DOHH2 (cell line): ENCODE measurements around the gene OTUD5.
A peak's percentile ranks its signal among the peaks of the same experiment; 100 is the strongest.

Experiments used
- H3F3A ChIP-seq: fragments of 200-600 bp; sonication (generic), shearing (Covaris generic); 2 replicates; pipeline ENCODE4 v1.6.0; 2016; ENCODE audit warnings: antibody characterized with exemption, mild to moderate bottlenecking; ENCODE audit not compliant: control insufficient read depth, insufficient read depth
- H3K27ac ChIP-seq: fragments of 200-600 bp; sonication (generic); 2 replicates; pipeline ENCODE4 v1.5.1; 2014; ENCODE audit warnings: low read depth, mild to moderate bottlenecking, low read length, moderate library complexity
- H3K27me3 ChIP-seq: fragments of 200-600 bp; sonication (generic); 2 replicates; pipeline ENCODE4 v1.6.1; 2014; ENCODE audit warnings: mild to moderate bottlenecking, low read length, mixed read lengths; ENCODE audit not compliant: control insufficient read depth
- H3K36me3 ChIP-seq: fragments of 200-600 bp; sonication (generic); 2 replicates; pipeline ENCODE4 v1.6.1; 2014; ENCODE audit warnings: mild to moderate bottlenecking, low read length, moderate library complexity, mixed read lengths; ENCODE audit not compliant: control insufficient read depth
- H3K4me1 ChIP-seq: fragments of 200-600 bp; sonication (generic); 2 replicates; pipeline ENCODE4 v1.6.1; 2014; ENCODE audit warnings: mild to moderate bottlenecking, low read length, mixed read lengths; ENCODE audit not compliant: control insufficient read depth
- H3K4me2 ChIP-seq: fragments of 200-600 bp; sonication (generic); 2 replicates; pipeline ENCODE4 v1.6.0; 2014; ENCODE audit warnings: mild to moderate bottlenecking, low read length, moderate library complexity
- H3K4me3 ChIP-seq: fragments of 200-600 bp; sonication (generic); 2 replicates; pipeline ENCODE4 v1.5.1; 2014; ENCODE audit warnings: mild to moderate bottlenecking, low read length, mixed read lengths
- H3K79me2 ChIP-seq: fragments of 200-600 bp; sonication (generic); 2 replicates; pipeline ENCODE4 v1.6.1; 2014; ENCODE audit warnings: mild to moderate bottlenecking, low read length, mixed read lengths; ENCODE audit not compliant: control insufficient read depth
- H3K9me2 ChIP-seq: fragments of 200-600 bp; sonication (generic); replicated peaks from 2 replicates; pipeline ENCODE4 v1.6.1; 2014; ENCODE audit warnings: mild to moderate bottlenecking, low read length, mixed read lengths; ENCODE audit not compliant: control insufficient read depth
- H3K9me3 ChIP-seq: fragments of 200-600 bp; sonication (generic); 2 replicates; pipeline ENCODE4 v1.6.1; 2014; ENCODE audit warnings: antibody characterized with exemption, low read length, mixed read lengths; ENCODE audit not compliant: control insufficient read depth, insufficient read depth
- H4K20me1 ChIP-seq: fragments of 200-600 bp; sonication (generic); 2 replicates; pipeline ENCODE4 v1.6.0; 2014; ENCODE audit warnings: low read depth, mild to moderate bottlenecking, antibody characterized with exemption, low read length, moderate library complexity; ENCODE audit not compliant: control insufficient read depth, insufficient read depth
- EZH2phosphoT487 ChIP-seq: fragments of 200-600 bp; sonication (generic); IDR thresholded peaks from 2 replicates; pipeline ENCODE4 v1.6.1; 2017; ENCODE audit warnings: borderline replicate concordance, mild to moderate bottlenecking, antibody characterized with exemption, low read length, moderate library complexity, mixed read lengths
- TF ChIP-seq, protein P1 (sequence below): fragments of 200-600 bp; sonication (generic); IDR thresholded peaks from one replicate; pipeline ENCODE4 v1.5.1; 2014; ENCODE audit warnings: antibody characterized with exemption, mild to moderate bottlenecking, low read depth, low read length; ENCODE audit not compliant: poor library complexity, severe bottlenecking

The OTUD5 gene

GRCh38 chrX:49000636-49001035 lies 43.2 kb upstream of the OTUD5 start:
- Histone ChIP-seq H3K9me2 (no peaks in the 10 kb centered on the region; the same call in 1 of the 2 replicates), H3K4me2 (peak overlapping the region; percentile 80), H3K27ac (no peak overlapping the region), H4K20me1 (no peaks in the 10 kb centered on the region), H3K36me3 (peaks cover 43% of the 10 kb centered on the region), H3K4me3 (peak overlapping the region; percentile 99), H3K27me3 (no peaks in the 10 kb centered on the region), H3K9me3 (no peaks in the 10 kb centered on the region), H3K79me2 (peaks cover 20% of the 10 kb centered on the region), H3K4me1 (peaks cover 21% of the 10 kb centered on the region), H3F3A (no peaks in the 10 kb centered on the region)
- TF ChIP-seq, protein P1, sequence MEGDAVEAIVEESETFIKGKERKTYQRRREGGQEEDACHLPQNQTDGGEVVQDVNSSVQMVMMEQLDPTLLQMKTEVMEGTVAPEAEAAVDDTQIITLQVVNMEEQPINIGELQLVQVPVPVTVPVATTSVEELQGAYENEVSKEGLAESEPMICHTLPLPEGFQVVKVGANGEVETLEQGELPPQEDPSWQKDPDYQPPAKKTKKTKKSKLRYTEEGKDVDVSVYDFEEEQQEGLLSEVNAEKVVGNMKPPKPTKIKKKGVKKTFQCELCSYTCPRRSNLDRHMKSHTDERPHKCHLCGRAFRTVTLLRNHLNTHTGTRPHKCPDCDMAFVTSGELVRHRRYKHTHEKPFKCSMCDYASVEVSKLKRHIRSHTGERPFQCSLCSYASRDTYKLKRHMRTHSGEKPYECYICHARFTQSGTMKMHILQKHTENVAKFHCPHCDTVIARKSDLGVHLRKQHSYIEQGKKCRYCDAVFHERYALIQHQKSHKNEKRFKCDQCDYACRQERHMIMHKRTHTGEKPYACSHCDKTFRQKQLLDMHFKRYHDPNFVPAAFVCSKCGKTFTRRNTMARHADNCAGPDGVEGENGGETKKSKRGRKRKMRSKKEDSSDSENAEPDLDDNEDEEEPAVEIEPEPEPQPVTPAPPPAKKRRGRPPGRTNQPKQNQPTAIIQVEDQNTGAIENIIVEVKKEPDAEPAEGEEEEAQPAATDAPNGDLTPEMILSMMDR: no peak
- TF ChIP-seq EZH2phosphoT487: no peak

- no peak overlapping the region for H3K4me2 ChIP-seq
- peaks cover 20% of the 10 kb centered on the region for H3K4me1 ChIP-seq
- H3K27me3 ChIP-seq: no peaks in the 10 kb centered on the region
- no peak overlapping the region for H3K27ac ChIP-seq
- no peaks in the 10 kb centered on the region for H3F3A ChIP-seq
- H4K20me1 ChIP-seq: no peaks in the 10 kb centered on the region
- H3K79me2 ChIP-seq: peaks cover 20% of the 10 kb centered on the region
- no peaks in the 10 kb centered on the region; the same call in 1 of the 2 replicates for H3K9me2 ChIP-seq
- peaks cover 50% of the 10 kb centered on the region for H3K36me3 ChIP-seq
- TF ChIP-seq, protein P1: no peak
- TF ChIP-seq EZH2phosphoT487: no peak
- no peaks in the 10 kb centered on the region for H3K9me3 ChIP-seq
- no peak overlapping the region for H3K4me3 ChIP-seq
These were observed 41.6 kb upstream of the OTUD5 start for GRCh38 chrX:48999030-48999429.

DNA sequence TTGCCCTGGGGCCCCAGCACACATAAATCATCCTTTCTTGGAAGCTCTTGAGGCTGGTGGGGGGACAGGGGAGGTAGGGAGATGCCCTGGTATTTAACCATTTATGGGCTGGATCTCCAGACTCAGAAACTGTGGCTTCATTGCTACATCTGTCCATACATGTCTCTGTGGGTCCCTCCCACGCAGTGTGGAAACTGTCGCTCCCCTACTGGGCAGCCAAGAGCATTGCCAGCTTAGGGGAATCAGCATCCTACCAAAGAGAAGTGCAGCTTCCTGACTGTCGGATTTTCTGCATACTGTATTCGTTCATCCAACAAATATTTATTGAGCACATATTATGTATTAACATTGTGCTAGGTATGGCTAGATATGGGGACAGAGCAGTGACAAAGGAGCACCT lies 41.0 kb upstream of the OTUD5 start:
- Histone ChIP-seq H3K27me3 (no peaks in the 10 kb centered on the region), H3K79me2 (peaks cover 20% of the 10 kb centered on the region), H4K20me1 (no peaks in the 10 kb centered on the region), H3K4me3 (no peak overlapping the region), H3K9me3 (no peaks in the 10 kb centered on the region), H3K27ac (no peak overlapping the region), H3K4me1 (peaks cover 13% of the 10 kb centered on the region), H3K4me2 (no peak overlapping the region), H3K36me3 (peaks cover 52% of the 10 kb centered on the region), H3F3A (no peaks in the 10 kb centered on the region), H3K9me2 (no peaks in the 10 kb centered on the region; the same call in 1 of the 2 replicates)
- TF ChIP-seq, protein P1: no peak
- TF ChIP-seq EZH2phosphoT487: no peak

DNA sequence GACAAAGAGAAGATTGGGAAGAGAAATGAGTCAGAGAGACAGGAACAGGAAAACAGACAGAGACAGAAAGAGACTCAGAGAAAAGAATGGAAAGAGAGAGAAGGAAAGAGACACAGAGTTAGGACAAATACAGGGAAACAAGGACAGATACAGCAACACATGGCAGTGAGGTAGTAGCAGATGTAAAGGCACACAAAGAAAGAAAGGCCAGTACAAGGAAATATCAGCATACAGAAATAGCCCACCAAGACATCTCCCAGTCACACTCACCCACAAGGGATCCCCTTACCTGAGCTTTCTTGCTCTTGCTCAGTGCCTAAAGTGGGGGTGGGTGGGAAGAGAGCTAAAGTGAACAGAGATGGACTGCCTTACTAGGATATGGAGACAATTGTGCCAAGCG lies 40.5 kb upstream of the OTUD5 start:
- no peaks in the 10 kb centered on the region for H3F3A ChIP-seq
- H3K9me3 ChIP-seq: no peaks in the 10 kb centered on the region
- no peaks in the 10 kb centered on the region for H4K20me1 ChIP-seq
- H3K4me3 ChIP-seq: no peak overlapping the region
- peaks cover 20% of the 10 kb centered on the region for H3K79me2 ChIP-seq
- no peaks in the 10 kb centered on the region; the same call in 1 of the 2 replicates for H3K9me2 ChIP-seq
- H3K36me3 ChIP-seq: peaks cover 55% of the 10 kb centered on the region
- peaks cover 10% of the 10 kb centered on the region for H3K4me1 ChIP-seq
- no peak overlapping the region for H3K4me2 ChIP-seq
- no peak overlapping the region for H3K27ac ChIP-seq
- TF ChIP-seq, protein P1: no peak
- TF ChIP-seq EZH2phosphoT487: no peak
- no peaks in the 10 kb centered on the region for H3K27me3 ChIP-seq
